Sigmoid colon (tissue), 4 donors: ENCODE measurements around the gene MAP4K1.
"Not testable (repeated sequence)": the region's sequence is repeated elsewhere in the genome, so short reads cannot be mapped to it uniquely, and the experiment has no call there.

Experiments used
- CTCF ChIP-seq, 4 experiments: fragments of 450-650 bp in 3 of 4; fragments of 200-600 bp in 1 of 4; IDR thresholded peaks; one replicate each; pipeline ENCODE4 v1.5.1; 2016 to 2019; ENCODE audit warnings: antibody characterized with exemption in 4 of 4, mild to moderate bottlenecking in 3 of 4, moderate library complexity in 2 of 4
- EP300 ChIP-seq, 4 donors: sonication (generic); formaldehyde crosslinking; IDR thresholded peaks; one replicate each; pipeline ENCODE4 v1.6.1; 2017; ENCODE audit warnings: antibody characterized with exemption in 4 of 4
- POLR2A ChIP-seq, 2 donors: fragments of 450-650 bp; IDR thresholded peaks; one replicate each; pipeline ENCODE4 v1.6.1; 2016; ENCODE audit warnings: antibody characterized with exemption in 2 of 2, mild to moderate bottlenecking in 2 of 2, moderate library complexity in 2 of 2
- POLR2AphosphoS5 ChIP-seq, 4 donors: sonication (generic); formaldehyde crosslinking; IDR thresholded peaks; one replicate each; pipeline ENCODE4 v1.6.1; 2017; ENCODE audit warnings: antibody characterized with exemption in 4 of 4

GRCh38 chr19:38558933-38559332 lies 58.8 kb downstream of the MAP4K1 start:
- not testable (repeated sequence) for TF ChIP-seq CTCF, EP300, POLR2A, POLR2AphosphoS5 (IDR thresholded peaks at IDR 0.05)
